Neural progenitor cell (in vitro differentiated cells): ENCODE data around the gene GDF10.

Experiments used
- CTCF ChIP-seq: fragments of 200-600 bp; sonication (generic); IDR thresholded peaks from 2 replicates; pipeline ENCODE4 v1.5.1; 2017; ENCODE audit warnings: antibody characterized with exemption, mild to moderate bottlenecking
- EZH2 ChIP-seq: fragments of 200-600 bp; sonication (generic); IDR thresholded peaks from 2 replicates; pipeline ENCODE4 v1.6.1; 2017; ENCODE audit warnings: antibody characterized with exemption, mild to moderate bottlenecking, moderate library complexity
- EZH2phosphoT487 ChIP-seq: fragments of 200-600 bp; sonication (generic); IDR thresholded peaks from 2 replicates; pipeline ENCODE4 v1.6.1; 2017; ENCODE audit warnings: antibody characterized with exemption

- TF ChIP-seq EZH2 (no peak), CTCF (no peak), EZH2phosphoT487 (no peak)
These were observed 16.8 kb upstream of the GDF10 start for GRCh38 chr10:47283101-47283630.
